GM18858 (cell line): ENCODE measurements around the gene ACER2.
A peak's percentile ranks its signal among the peaks of the same experiment; 100 is the strongest.

Experiments used
- ATAC-seq: cut with Tn5 transposase; IDR thresholded peaks from one replicate; pipeline ENCODE4 v1.9.1; 2021; ENCODE audit not compliant: unreplicated experiment

The ACER2 gene

GRCh38 chr9:19481971-19482404, 73.2 kb downstream of the ACER2 start:
- no peak for ATAC-seq

GRCh38 chr9:19484699-19485098, 75.9 kb downstream of the ACER2 start:
- ATAC-seq, result no peak

GRCh38 chr9:19485193-19485592, 76.4 kb downstream of the ACER2 start:
- no peak for ATAC-seq

- ATAC-seq, result no peak
Measured at GRCh38 chr9:19486803-19487202, 78.0 kb downstream of the ACER2 start.

- no peak for ATAC-seq
Measured at GRCh38 chr9:19488721-19489120, 79.9 kb downstream of the ACER2 start.

GRCh38 chr9:19490269-19490668, 81.5 kb downstream of the ACER2 start:
- no peak for ATAC-seq

- ATAC-seq, result no peak
Measured at GRCh38 chr9:19490828-19491227, 82.0 kb downstream of the ACER2 start.

GRCh38 chr9:19492775-19493173, 84.0 kb downstream of the ACER2 start:
- ATAC-seq, result no peak

GRCh38 chr9:19493174-19493811, 84.5 kb downstream of the ACER2 start:
- ATAC-seq, result peak; percentile 83

- ATAC-seq, result no peak
Measured at GRCh38 chr9:19493876-19494275, 85.1 kb downstream of the ACER2 start.

GRCh38 chr9:19495186-19496028, 86.6 kb downstream of the ACER2 start:
- ATAC-seq, result no peak

- no peak for ATAC-seq
Measured at GRCh38 chr9:19496321-19497050, 87.7 kb downstream of the ACER2 start.

- ATAC-seq, result no peak
Measured at GRCh38 chr9:19497276-19497675, 88.5 kb downstream of the ACER2 start.

- no peak for ATAC-seq
Measured at GRCh38 chr9:19498015-19498414, 89.2 kb downstream of the ACER2 start.
